Lung (tissue), 12 donors: Measurements from ENCODE around the gene ATP2B3. TPM values are rescaled to one million over a fixed set of nuclear protein-coding genes. Genes with fewer than 3 reads are reported as not detected.

Source experiments
- ATAC-seq: fragments of 200-7000 bp; cut with Tn5 transposase; one replicate; pipeline ENCODE4 v1.9.1; 2020; ENCODE audit warnings: moderate number of reproducible peaks; ENCODE audit not compliant: insufficient read depth, low FRiP score
- DNase-seq, 3 donors: peaks; one replicate each; pipeline ENCODE4 v3.0.0-alpha.2; 2013 to 2017
- H3K27ac ChIP-seq, 2 donors: one replicate each; pipeline ENCODE4 v1.5.1; 2013; ENCODE audit warnings: mild to moderate bottlenecking in 2 of 2, moderate library complexity in 2 of 2, control low read depth in 1 of 2, inconsistent platforms in 1 of 2, low read depth in 1 of 2, low read length in 1 of 2
- H3K27me3 ChIP-seq, 3 donors: one replicate each; pipeline ENCODE4 v1.5.1; 2013; ENCODE audit warnings: low read length in 2 of 3; ENCODE audit not compliant: control insufficient read depth in 3 of 3, insufficient read depth in 3 of 3
- H3K36me3 ChIP-seq, 4 donors: one replicate each; pipeline ENCODE4 v1.5.1; 2013; ENCODE audit warnings: low read length in 4 of 4, mild to moderate bottlenecking in 1 of 4, moderate library complexity in 1 of 4; ENCODE audit not compliant: control insufficient read depth in 4 of 4, insufficient read depth in 4 of 4
- H3K4me1 ChIP-seq, 5 donors: one replicate each; pipeline ENCODE4 v1.5.1; 2013; ENCODE audit warnings: low read length in 5 of 5, mild to moderate bottlenecking in 2 of 5, moderate library complexity in 1 of 5; ENCODE audit not compliant: control insufficient read depth in 5 of 5, insufficient read depth in 5 of 5
- H3K4me3 ChIP-seq: one replicate; pipeline ENCODE4 v1.5.1; 2013; ENCODE audit warnings: mild to moderate bottlenecking, control low read depth, moderate library complexity
- H3K9ac ChIP-seq, 2 donors: one replicate each; pipeline ENCODE4 v1.5.1; 2013; ENCODE audit warnings: low read length in 2 of 2, control low read depth in 1 of 2; ENCODE audit not compliant: insufficient read depth in 1 of 2
- H3K9me3 ChIP-seq, 4 donors: one replicate each; pipeline ENCODE4 v1.5.1; 2013; ENCODE audit warnings: low read length in 3 of 4, mild to moderate bottlenecking in 1 of 4, moderate library complexity in 1 of 4; ENCODE audit not compliant: control insufficient read depth in 4 of 4, insufficient read depth in 3 of 4
- WGBS, 2 donors: extraction: QIAGEN DNeasy Blood & Tissue Kit; methylation state at CpG; one replicate each; pipeline ENCODE4 v1.1.7; 2013; 5-methylcytosine and 5-hydroxymethylcytosine counted together
- polyA plus RNA-seq, 2 donors: library from polyadenylated mRNA; stranded (reverse); fragments of 200-250 nt; gene quantifications; one replicate each; pipeline ENCODE4 v1.2.1, GENCODE V29; 2013
- total RNA-seq, 2 donors: library from RNA; depleted of rRNA in 1 of 2; stranded (reverse); fragments of >200 nt in 1 of 2; gene quantifications; one replicate each; pipeline ENCODE4 v1.2.1, GENCODE V29; 2014 to 2021
- TF ChIP-seq, protein P1 (sequence below): IDR thresholded peaks from 2 replicates; pipeline ENCODE4 v1.5.1; 2012; ENCODE audit warnings: mild to moderate bottlenecking; ENCODE audit errors: control extremely low read depth, extremely low read depth
- donor health status: control.
- donor health status: control.
- donor health status: Bipolar disorder and iron deficiency.
- donor health status: healthy.
- donor health status: DM: yes; HTN: yes; CAD: no.

Gene ATP2B3
- total and polyA plus RNA-seq, 4 donors, result 0.21 to 0.54 TPM; not detected in 2

- Histone ChIP-seq H3K4me1 (peaks cover 0 to 7% (median 0%) of the 10 kb centered on the region in 5 donors), H3K36me3 (no peaks in the 10 kb centered on the region), H3K27me3 (no peaks in the 10 kb centered on the region), H3K27ac (no peak overlapping the region), H3K9me3 (no peaks in the 10 kb centered on the region), H3K4me3 (no peak overlapping the region), H3K9ac (no peak overlapping the region)
- DNase-seq (peak in 1 of 3 donors; percentile 10), ATAC-seq (no peak)
- WGBS, 2 donors, result 77 to 81% methylated on average over 15 to 16 of the region's 16 CpGs
- TF ChIP-seq, protein P1, sequence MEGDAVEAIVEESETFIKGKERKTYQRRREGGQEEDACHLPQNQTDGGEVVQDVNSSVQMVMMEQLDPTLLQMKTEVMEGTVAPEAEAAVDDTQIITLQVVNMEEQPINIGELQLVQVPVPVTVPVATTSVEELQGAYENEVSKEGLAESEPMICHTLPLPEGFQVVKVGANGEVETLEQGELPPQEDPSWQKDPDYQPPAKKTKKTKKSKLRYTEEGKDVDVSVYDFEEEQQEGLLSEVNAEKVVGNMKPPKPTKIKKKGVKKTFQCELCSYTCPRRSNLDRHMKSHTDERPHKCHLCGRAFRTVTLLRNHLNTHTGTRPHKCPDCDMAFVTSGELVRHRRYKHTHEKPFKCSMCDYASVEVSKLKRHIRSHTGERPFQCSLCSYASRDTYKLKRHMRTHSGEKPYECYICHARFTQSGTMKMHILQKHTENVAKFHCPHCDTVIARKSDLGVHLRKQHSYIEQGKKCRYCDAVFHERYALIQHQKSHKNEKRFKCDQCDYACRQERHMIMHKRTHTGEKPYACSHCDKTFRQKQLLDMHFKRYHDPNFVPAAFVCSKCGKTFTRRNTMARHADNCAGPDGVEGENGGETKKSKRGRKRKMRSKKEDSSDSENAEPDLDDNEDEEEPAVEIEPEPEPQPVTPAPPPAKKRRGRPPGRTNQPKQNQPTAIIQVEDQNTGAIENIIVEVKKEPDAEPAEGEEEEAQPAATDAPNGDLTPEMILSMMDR, result no peak
Observed at GRCh38 chrX:153623310-153624029, 106.0 kb downstream of the ATP2B3 start.

- WGBS, 2 donors, result 77 to 84% methylated on average over 8 to 15 of the region's 15 CpGs
- H3K4me3 ChIP-seq, result no peak overlapping the region
- no peaks in the 10 kb centered on the region for H3K27me3 ChIP-seq
- peaks cover 0 to 7% (median 0%) of the 10 kb centered on the region in 5 donors for H3K4me1 ChIP-seq
- ATAC-seq (no peak), DNase-seq (peak in 1 of 3 donors; percentile 9)
- H3K9me3 ChIP-seq, result no peaks in the 10 kb centered on the region
- no peaks in the 10 kb centered on the region for H3K36me3 ChIP-seq
- TF ChIP-seq, protein P1, result no peak
- H3K27ac ChIP-seq, result no peak overlapping the region
- H3K9ac ChIP-seq, result no peak overlapping the region
Observed at GRCh38 chrX:153624196-153625091, 107.0 kb downstream of the ATP2B3 start.

GRCh38 chrX:153625271-153626024, 108.0 kb downstream of the ATP2B3 start:
- no peaks in the 10 kb centered on the region for H3K36me3 ChIP-seq
- peaks cover 0 to 7% (median 0%) of the 10 kb centered on the region in 5 donors for H3K4me1 ChIP-seq
- no peak overlapping the region for H3K4me3 ChIP-seq
- H3K9ac ChIP-seq, result no peak overlapping the region
- TF ChIP-seq, protein P1, result no peak
- H3K27me3 ChIP-seq, result no peaks in the 10 kb centered on the region
- no peak overlapping the region for H3K27ac ChIP-seq
- ATAC-seq (no peak), DNase-seq (no peak)
- H3K9me3 ChIP-seq, result peaks cover 0 to 2% (median 0%) of the 10 kb centered on the region in 4 donors
- WGBS, 2 donors, result 85 to 93% methylated on average over 6 to 21 of the region's 21 CpGs
